Left renal cortex interstitium (tissue), 4 donors: ENCODE data around the gene FRMPD4. TPM values are rescaled to one million over a fixed set of nuclear protein-coding genes. Genes with fewer than 3 reads are reported as not detected.

Source experiments
- DNase-seq, 4 donors: peaks; one replicate each; pipeline ENCODE4 v3.0.0-alpha.2; 2013; ENCODE audit warnings: low read depth in 4 of 4, low spot score in 2 of 4, missing footprints in 1 of 4
- polyA plus RNA-seq, 4 donors: library from polyadenylated mRNA; unstranded; fragments of 120-200 nt; gene quantifications; one replicate each; pipeline ENCODE4 v1.2.1, GENCODE V29; 2013; ENCODE audit not compliant: insufficient read length in 4 of 4

FRMPD4 gene
- polyA plus RNA-seq, 4 donors, result 0.12 to 0.18 (median 0.15) TPM

DNA sequence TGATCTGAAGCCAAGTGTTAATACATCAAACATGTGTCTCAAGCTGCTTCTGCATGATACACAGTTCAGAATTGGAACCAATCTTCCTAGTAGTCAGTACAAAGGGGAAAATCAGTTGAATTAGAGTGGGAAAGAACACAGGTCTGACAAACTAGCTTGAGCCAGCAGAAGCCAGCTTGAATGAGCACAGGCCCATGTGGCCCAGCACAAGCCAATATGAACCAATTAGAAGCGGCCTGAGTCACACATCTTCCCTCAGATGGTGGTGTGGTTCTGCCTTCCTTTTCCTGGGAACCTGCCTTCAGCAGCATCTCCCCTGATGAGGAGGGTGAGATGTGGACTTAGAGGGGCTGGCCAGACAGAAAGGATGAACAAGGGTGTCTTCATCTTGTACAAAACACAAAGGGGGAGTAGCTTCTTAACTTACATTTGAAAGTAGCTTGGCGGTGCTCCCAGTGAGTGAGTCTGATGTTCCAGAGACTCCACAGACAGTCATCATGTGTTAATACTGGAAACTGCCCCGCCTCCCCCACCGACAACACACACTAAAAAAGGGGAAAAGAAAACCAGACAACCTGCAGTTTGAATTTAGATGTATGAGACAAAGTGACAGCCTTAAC lies 72.0 kb downstream of the FRMPD4 start:
- DNase-seq, result no peak

DNA sequence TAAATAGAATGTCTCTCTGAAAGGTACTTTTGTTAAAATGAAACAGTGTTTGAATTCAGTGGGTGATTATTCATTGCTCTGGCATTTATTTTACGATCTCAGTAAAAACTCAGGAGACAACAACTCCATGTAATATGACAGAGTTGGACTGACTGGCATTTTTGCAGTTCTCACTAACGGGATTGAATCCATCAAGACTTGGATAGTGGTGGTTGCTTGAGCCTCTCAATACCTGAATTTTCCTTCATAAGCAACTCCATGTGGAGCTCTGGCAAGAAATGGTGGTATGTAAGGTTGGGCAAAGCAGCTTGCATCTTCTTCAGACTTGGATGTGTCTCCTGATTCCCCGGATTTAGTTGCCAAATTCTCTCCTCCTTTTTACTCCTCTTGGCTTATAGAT lies 72.7 kb downstream of the FRMPD4 start:
- no peak for DNase-seq

DNA sequence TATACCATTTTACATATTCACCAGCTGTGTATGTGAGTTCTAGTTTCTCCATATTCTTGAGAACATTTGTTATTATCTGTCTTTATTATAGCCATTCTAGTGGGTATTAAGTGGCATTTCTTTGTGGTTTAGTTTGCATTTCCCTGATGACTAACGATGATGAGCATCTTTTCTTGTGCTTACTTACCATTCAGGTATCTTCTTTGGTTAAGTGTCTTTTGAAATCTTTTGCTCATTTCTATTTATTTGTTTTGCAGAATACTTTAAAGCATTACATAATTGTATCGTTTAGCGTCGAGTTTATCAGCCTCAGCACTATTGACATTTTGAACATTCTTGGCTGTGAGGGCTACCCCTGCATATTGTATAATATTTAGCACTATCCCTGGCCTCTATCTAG lies 85.4 kb downstream of the FRMPD4 start:
- DNase-seq, result no peak

DNA sequence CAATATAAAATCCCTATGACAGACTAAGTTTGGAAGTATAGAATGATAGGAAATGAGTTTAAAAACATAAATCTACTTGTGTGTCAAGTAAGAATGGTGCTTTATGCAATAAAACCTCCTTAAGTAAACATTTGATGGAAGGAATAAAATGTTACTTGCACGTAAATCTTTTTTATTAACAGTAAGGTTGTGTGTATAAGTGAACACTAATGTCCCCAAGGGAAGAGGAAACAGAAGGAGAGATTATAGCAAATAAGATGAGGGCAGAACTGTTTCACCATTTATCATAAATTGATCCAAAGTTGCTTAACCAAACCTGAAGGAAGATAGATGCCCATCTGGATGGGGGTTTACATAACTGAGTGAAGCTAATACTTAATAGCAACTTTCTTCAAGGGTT lies 86.8 kb downstream of the FRMPD4 start:
- peak in 2 of 4 donors; percentile 2 to 3 for DNase-seq

DNA sequence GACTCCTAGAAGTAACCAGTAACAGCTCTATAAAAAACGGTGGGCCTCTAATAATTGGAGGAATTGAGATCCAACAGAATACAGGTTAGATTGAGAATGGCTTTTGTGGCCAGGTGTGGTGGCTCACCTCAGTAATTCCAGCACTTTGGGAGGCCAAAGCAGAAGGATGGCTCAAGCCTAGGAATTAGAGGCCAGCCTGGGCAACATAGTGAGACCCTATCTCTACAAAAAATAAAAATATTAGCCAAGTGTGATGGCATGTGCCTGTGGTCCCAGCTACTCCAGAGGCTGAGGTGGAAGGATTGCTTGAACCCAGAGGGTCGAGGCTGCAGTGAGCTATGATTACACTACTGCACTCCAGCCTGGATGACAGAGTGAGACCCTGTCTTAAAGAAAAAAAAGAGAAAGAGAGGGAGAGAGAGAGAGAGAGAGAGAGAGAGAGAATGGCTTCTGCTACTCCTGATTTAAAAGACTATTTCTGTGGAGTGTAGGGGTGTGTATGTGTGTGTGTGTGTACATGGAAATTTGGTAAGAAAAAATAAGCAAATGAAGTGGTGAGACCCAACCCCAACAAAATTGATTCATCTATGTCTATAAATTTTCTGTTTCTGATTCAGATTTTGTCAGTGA lies 89.3 kb downstream of the FRMPD4 start:
- DNase-seq, result no peak

DNA sequence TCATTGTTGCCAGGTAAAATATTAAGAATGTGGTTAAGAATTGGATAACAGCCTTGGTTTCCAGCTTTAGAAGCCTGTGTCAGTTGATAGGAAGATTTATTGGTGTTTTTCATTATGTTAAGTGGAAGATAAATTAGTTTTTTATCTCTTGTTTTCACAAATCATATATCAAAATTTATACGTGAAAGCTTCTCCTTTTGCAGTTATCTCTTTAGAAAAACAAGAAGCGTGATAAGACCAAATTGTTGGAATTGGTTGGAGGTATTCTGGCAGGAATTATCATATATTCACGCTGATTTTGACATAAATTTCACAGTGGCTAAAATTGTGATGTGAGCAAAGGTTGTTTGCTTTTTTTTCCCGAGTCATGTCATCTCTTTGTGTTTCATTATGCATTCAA lies 90.6 kb downstream of the FRMPD4 start:
- DNase-seq, result no peak

DNA sequence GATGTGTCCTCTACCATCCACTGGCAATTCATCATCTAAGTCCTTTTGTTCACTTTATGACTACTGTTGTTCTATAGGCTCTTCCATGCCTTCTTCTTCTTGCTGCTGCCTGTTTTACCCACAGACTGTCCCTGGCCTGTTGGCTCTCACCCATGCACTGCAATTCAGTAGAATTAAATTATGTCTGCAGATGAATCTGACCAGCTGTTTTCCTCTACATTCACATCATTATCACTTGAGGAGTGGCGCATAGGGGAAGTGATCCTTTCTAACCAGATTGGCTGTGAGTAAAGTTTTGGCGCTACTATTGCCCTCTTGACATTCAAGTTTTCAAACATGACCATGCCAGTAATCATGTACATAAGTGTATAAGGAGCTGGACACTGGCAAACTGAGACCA lies 91.7 kb downstream of the FRMPD4 start:
- no peak for DNase-seq

DNA sequence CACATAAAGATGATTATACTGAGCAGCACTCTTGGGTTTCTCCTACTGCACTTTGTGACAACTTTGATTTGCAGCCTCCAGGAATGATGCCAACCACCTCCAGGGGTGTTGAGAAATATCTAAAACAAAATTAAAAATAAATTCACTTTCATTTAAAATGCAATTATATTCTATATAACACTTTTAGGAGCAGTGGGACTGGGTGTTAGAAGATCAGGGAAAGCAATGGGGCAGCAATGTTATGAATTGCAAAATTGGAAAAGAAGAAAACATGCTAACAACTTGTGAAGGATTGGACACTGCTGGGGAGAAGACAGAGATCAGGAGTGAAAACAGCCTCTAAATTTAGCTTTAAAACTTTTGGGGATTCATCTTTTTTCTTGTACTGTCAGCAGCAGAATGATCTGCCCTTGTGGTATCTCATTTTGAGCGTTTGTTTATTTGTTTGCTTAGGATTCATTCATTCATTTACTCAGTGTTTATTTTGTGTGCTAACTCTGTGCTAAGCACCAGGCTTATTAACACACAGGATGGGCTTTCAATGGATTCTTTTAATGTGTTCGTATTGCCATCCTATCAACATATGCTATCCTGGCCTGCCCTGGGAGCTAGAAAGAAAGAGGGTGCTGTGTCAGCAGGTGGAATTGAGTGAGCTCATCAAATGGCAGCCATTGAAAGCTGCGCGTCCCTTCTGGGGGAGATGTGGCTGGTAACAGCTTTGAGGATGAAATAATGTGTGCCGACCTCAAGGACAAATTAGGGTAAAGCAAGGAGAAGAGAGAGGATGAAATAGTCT lies 96.5 kb downstream of the FRMPD4 start:
- DNase-seq, result no peak

DNA sequence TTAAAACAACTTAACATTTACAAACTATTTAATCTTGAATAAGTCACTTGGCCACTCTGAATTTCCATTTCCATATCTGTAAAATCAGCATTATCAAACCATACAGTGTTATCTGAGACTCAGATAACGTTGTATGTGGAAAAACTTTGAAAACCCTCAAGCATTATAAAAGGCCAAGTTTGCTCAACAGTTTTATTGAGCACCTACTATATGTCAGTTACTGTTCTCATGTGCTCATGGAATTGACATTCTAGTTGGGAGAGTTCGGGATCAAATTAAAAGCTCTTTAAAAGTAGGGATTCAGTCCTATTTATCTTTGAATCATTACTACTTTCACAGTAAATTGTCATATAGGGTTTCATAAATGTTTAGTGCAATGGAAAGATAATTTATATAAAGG lies 97.9 kb downstream of the FRMPD4 start:
- no peak for DNase-seq

DNA sequence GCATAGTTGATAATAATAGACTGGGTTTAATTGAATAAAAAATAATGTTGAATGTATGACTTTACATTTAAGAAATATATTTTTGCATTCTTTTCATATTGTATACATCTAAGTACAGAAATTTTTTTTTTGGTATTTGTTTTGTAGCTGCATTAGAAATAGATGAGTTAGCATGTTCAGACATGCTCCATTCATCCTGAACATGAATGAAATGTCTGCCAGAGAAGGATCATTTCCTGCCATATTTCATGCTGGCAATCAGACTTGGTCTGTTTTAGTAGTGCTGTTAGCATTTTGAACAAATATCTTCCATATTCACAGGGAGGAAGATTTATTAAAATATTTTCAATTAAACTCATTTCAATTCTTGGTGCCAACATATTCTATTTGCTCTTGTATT lies 98.9 kb downstream of the FRMPD4 start:
- DNase-seq, result no peak

DNA sequence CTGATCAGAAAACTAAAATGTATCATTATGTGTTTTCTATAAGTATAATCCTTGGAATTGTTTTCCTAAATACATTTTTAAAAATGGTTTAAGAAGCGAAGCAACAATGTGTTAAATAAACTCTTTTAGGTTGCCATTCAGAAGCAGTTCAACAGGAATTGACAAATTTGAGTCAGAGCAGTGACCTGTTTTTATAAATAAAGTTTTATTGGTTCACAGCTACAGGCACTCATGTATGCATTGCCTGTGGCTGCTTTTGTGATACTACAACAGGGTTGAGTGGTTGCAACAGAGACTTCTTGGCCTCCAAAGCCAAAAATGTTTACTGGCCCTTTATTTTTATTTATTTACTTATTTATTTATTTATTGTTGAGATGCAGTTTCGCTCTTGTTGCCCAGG lies 99.5 kb downstream of the FRMPD4 start:
- no peak for DNase-seq

DNA sequence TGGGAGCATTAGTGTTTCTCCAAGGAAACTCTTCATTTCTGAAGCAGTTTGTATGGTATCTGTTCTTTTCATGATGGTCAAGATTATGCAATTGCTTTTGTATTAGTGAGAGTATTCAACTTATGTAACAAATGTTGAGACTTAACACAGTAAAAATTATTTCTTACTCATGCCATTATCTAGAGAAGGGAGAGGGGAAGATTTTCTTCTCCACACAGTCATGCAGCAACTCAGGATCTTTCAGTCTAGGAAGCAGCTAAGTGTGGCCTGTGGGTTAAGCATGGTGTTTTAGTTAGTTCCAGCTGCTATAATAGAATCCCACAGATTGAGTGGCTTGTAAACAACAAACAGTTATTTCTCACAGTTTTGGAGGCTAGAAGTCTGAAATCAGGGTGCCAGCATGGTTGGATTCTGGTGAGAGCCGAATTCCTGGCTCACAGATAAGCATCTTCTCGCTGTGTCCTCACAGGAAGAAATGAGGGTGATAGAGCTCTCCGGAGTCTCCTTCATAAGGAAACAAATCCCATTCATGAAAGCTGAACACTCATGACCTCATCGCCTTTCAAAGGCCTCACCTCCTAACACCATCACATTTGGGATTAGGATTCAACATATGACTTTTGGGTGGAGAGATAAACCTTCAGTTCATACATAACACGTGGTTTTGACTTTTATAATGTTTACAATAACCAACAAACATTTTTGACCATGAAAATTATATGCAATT lies 101.2 kb downstream of the FRMPD4 start:
- no peak for DNase-seq

DNA sequence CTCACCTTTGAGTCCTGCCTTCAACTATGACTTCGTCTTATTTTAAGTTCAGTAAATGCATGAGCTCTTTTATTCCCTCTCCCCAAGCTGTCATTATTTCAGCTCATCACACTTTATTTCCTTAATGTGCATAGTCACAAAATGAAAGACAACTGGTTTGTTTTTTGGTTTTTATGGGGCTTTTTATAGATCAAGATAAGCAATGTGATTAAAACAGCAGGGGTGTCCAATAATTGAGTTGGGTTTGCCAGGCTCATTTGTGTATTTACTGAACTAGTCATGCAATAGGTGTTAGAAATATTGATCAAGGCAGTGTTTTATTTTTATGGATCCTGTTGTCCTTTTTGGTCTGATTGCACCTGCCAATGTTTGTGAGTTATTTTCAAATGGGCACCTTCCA lies 102.2 kb downstream of the FRMPD4 start:
- DNase-seq, result no peak

DNA sequence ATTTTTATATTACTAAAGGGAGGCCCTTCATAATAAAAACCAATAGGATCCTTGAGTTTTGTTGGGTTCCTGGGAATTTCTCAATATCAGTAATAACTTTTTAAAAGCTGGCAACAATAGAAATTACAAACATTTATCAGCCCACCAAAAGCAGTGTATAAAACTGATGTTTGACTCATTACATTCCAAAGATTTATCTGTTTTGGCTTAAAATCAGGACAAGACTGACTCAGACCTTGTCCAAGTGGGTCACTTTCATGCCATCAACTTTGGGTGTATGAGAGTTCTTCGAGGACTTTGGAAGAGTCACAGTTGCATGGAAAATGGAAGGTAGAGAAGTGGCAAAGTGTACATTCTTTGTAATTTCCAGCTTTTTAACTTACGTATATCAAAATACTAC lies 102.8 kb downstream of the FRMPD4 start:
- no peak for DNase-seq

DNA sequence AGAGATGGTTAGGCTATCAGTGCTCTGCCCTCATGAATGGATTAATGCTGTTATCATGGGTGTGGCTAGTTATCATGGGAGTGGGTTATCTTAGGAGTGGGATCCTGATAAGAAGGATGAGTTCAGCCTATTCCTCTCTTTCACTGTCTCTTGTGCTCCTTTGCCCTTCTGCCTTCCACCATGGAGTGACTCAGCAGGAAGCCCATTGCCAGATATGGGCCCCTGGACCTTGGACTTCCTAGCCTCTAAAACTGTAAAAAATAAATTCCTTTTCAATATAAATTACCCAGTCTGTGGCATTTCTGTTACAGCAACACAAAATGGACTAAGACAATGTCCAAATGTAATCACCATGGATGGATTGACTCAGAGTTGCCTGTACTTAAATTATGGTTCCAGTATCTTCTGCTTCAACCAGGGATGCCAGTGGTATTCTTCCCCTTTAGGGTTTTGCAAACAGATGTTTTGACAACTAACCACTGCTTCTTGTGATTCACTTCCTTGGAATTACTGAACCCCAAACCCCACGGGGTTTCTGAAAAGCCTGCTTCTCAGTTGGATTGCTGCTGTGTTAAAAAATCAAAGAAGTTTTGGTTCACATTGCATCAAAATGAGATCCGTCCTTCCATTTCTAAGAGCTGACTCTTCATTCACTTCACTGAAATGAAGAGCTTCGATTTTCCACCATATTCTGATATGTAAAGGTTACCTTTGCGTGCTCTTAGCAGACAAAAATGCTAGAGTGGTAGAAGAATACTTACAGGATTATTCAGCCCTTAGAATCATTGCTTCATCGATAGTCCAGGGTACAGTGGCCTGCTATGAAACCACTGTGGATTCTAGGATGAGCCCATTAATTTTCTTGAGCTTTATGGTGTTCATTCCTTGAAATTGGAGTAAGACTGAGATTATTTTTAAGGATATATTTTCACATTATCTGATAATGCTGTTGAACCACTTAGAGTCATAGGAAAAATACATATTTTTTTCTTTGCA lies 107.7 kb downstream of the FRMPD4 start:
- DNase-seq, result no peak

DNA sequence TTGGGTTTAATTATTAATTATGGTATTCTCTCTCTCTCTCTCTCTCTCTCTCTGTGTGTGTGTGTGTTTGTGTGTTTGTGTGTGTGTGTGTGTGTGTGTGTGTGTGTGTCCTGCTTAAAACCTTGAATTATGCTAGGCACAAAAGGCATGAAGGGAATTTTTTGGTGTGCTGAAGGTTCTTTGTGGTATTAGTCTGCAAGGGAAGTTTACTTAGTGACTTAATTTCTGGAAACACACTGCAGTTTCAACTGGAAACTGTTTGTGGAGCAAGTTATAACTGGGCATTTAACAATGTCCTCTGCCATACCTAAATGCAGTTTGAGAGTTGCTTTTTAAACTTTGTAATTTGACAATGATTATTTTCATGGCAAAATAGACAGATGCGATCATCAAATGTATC lies 111.7 kb downstream of the FRMPD4 start:
- no peak for DNase-seq

DNA sequence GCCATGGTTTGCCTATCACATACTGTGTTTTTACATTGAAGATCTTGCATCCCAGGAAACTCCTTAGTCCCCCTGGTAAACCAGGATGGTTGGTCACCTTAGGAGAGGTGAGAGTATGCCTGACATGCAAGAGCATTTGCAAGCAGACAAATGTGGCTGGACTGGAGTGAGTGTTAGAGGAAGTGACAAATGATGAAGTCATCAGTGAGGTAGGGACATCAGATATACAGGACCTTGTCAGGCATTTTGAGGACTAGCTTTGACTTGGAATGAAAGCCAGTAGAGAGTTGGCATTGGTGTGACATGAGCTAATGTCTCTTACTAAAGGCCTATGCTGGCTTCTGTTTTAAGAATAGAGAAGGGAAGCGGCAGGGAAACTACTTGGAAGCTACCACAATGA lies 124.9 kb downstream of the FRMPD4 start:
- DNase-seq, result no peak

DNA sequence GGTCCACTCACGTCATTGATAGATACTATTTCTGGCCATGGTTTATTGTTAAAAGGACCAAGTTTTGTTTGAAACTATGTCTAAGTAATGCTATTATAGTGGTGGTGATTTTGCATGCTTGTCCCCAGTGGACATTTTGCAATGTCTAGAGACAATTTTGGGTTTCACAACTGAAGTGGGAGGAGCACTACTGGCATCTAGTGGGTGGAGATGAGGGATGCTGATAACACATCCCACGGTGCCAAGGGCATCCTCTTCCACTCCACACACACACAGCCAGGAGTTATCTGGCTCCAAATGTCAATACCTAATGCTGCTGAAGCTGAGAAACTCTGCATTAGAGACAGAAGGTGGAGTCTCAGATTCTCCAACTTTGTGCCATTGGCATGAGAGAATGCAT lies 131.2 kb downstream of the FRMPD4 start:
- DNase-seq, result no peak

DNA sequence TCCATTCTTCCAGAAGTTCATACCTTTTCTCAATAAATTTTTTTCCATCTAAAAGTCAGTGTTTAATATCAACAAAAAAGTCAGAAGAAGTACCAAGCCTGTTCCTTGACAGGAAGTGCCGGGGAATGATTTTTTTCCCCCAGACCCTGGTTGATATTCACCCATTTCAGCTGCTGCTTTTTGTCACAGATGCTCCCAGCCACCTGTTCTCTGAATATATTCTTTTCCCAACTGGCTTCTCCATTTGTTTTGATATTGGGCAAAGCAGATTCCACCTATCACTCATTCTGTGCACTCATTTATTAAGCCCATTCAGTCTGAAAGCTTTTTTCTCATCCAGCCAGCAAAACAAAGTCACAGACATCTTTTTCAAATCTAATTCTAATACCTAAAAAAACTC lies 139.9 kb downstream of the FRMPD4 start:
- no peak for DNase-seq

DNA sequence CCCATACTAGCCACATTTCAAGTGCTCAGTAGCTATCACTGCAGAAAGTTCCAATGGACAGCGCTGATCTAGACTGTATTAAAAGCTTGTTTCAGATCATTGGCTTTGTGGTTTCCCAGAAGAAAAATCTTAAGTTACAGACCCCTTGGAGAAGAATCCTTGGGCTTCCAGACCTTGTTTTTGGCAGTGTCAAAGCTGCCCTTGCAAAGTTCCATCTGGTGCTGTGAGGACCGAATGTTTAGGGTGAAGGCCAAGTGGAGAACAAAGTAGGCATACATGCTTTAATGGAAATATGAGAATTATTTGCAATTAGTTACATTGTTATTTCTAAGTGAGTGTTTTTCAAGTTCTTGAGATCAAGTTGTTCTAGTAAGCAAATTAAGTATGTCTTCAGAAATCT lies 144.7 kb downstream of the FRMPD4 start:
- no peak for DNase-seq
